Spleen (tissue), 7 donors: ENCODE data around the gene TBC1D20.

Experiments used
- CTCF ChIP-seq, 11 experiments: fragments of 200-600 bp in 7 of 11; fragments of 450-650 bp in 4 of 11; sonication (generic) in 4 of 11; IDR thresholded peaks in 8 of 11; conservative IDR thresholded peaks in 3 of 11; 1 replicate in 7 of 11; 2 replicates in 4 of 11; pipeline versions ENCODE4 v1.4.0 to v1.8.0; 2016 to 2021; ENCODE audit warnings: antibody characterized with exemption in 11 of 11, inconsistent platforms in 4 of 11, mild to moderate bottlenecking in 1 of 11
- POLR2A ChIP-seq, 3 donors: fragments of 450-650 bp; IDR thresholded peaks; one replicate each; pipeline ENCODE4 v1.5.1; 2017; ENCODE audit warnings: antibody characterized with exemption in 3 of 3, mild to moderate bottlenecking in 1 of 3
- POLR2AphosphoS5 ChIP-seq, 3 donors: sonication (generic); formaldehyde crosslinking; IDR thresholded peaks; one replicate each; pipeline ENCODE4 v1.5.1; 2017; ENCODE audit warnings: antibody characterized with exemption in 3 of 3
- donor health status: DM: no; HTN: no; CAD: no; lungs with moderate emphysema.
- donor health status: DM: no; HTN: no; CAD: no.
- donor health status: DM: no; HTN: no; CAD: no.

DNA sequence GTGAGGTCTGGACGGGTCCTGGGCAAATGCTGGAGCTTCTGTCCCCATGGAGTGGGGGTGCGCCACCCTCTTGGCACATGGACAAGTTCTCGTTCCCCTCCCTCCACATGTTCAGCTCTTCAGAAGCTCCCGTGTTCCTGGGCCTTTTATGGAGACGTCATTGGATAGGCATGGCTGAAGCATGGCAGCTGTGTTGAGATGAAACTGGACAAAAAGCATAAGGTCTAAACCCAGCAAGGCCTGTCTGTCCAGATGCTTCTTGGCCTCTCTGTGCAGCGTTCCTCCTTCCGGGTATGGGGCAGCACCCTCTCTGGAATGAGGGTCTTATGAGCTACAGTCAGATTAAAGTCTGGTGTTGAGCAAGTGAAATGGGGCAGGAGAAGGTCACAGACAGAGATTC lies 26.8 kb downstream of the TBC1D20 start:
- TF ChIP-seq CTCF (IDR thresholded peaks at IDR 0.05 in 8 of 11, conservative IDR thresholded peaks at IDR 0.05 in 3 of 11) (no peak), POLR2AphosphoS5 (IDR thresholded peaks at IDR 0.05) (no peak), POLR2A (IDR thresholded peaks at IDR 0.05) (no peak)
